Hepatocyte (in vitro differentiated cells): Measurements from ENCODE around the gene TAF1A.

Experiments
- CTCF ChIP-seq: fragments of 200-600 bp; sonication (generic); IDR thresholded peaks from 2 replicates; pipeline ENCODE4 v1.5.1; 2016; ENCODE audit warnings: antibody characterized with exemption, mild to moderate bottlenecking; ENCODE audit not compliant: poor library complexity
- EZH2 ChIP-seq: fragments of 200-600 bp; sonication (generic); IDR thresholded peaks from 2 replicates; pipeline ENCODE4 v1.6.1; 2016; ENCODE audit warnings: antibody characterized with exemption, mild to moderate bottlenecking, borderline replicate concordance
- EZH2phosphoT487 ChIP-seq: fragments of 200-600 bp; sonication (generic); IDR thresholded peaks from one replicate; pipeline ENCODE4 v1.6.1; 2018; ENCODE audit warnings: antibody characterized with exemption, mild to moderate bottlenecking, low read depth, moderate library complexity; ENCODE audit not compliant: unreplicated experiment, severe bottlenecking

DNA sequence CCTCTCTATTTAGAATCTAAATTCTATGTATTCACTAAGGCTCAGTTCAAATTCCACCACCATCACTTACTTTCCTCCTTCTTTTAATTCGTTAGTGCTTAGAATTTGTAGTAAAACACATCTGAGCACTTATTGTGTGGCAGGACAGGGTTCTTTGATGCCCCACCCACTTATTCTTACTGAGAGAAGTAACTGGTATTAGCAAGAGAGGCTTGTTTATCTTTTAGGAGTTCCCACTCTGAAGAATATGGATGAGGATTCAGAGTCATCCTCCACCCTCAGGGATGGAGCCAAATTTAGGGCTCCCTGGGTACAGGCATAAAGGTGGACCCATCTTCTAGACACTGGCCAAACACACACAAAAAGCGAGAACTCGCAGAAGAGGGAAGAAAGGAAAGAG, 11.5 kb upstream of the TAF1A start:
- no peak for TF ChIP-seq CTCF
- no peak for TF ChIP-seq EZH2
- no peak for TF ChIP-seq EZH2phosphoT487
